Neural cell (in vitro differentiated cells): ENCODE data around the gene PSMG3. TPM values are rescaled to one million over a fixed set of nuclear protein-coding genes. Genes with fewer than 3 reads are reported as not detected.

Experiments
- H2AFZ ChIP-seq: fragments of 200-600, 300-800 bp; sonication (generic), shearing (Covaris generic); 2 replicates; pipeline ENCODE4 v1.6.0; 2014; ENCODE audit warnings: low read depth, mild to moderate bottlenecking, antibody characterized with exemption, low read length, moderate library complexity
- H3F3A ChIP-seq: fragments of 200-600 bp; shearing (Covaris generic); 2 replicates; pipeline ENCODE4 v1.6.1; 2016; ENCODE audit warnings: mild to moderate bottlenecking, moderate library complexity, mixed read lengths, antibody characterized with exemption, low read length; ENCODE audit not compliant: insufficient read depth, poor library complexity, severe bottlenecking
- H3K27ac ChIP-seq: fragments of 200-600, 300-800 bp; sonication (generic), shearing (Covaris generic); 2 replicates; pipeline ENCODE4 v1.5.1; 2014; ENCODE audit warnings: mild to moderate bottlenecking, low read length, moderate library complexity
- H3K27me3 ChIP-seq: fragments of 300-800, 200-600 bp; sonication (generic), shearing (Covaris generic); 2 replicates; pipeline ENCODE4 v1.6.0; 2014; ENCODE audit warnings: mild to moderate bottlenecking, low read depth, low read length, moderate library complexity; ENCODE audit not compliant: insufficient read depth
- H3K36me3 ChIP-seq: fragments of 300-800, 200-600 bp; sonication (generic), shearing (Covaris generic); 2 replicates; pipeline ENCODE4 v1.5.1; 2014; ENCODE audit warnings: mild to moderate bottlenecking, antibody characterized with exemption, low read length, moderate library complexity; ENCODE audit not compliant: insufficient read depth
- H3K4me2 ChIP-seq: fragments of 300-800, 200-600 bp; sonication (generic), shearing (Covaris generic); 2 replicates; pipeline ENCODE4 v1.6.0; 2014; ENCODE audit warnings: mild to moderate bottlenecking, low read length
- H3K4me3 ChIP-seq: fragments of 300-800, 200-600 bp; sonication (generic), shearing (Covaris generic); 2 replicates; pipeline ENCODE4 v1.5.1; 2014; ENCODE audit warnings: mild to moderate bottlenecking, low read length, moderate library complexity
- H3K79me2 ChIP-seq: fragments of 200-600 bp; shearing (Covaris generic); replicated peaks from 2 replicates; pipeline ENCODE4 v1.6.0; 2014; ENCODE audit warnings: mild to moderate bottlenecking, low read length, moderate library complexity; ENCODE audit not compliant: insufficient read depth
- H3K9ac ChIP-seq: fragments of 300-800, 200-600 bp; sonication (generic), shearing (Covaris generic); 2 replicates; pipeline ENCODE4 v1.6.1; 2016; ENCODE audit warnings: mild to moderate bottlenecking, low read length, mixed read lengths
- H3K9me2 ChIP-seq: fragments of 200-600 bp; shearing (Covaris generic); 2 replicates; pipeline ENCODE4 v1.6.1; 2016; ENCODE audit warnings: mild to moderate bottlenecking, low read length, mixed read lengths; ENCODE audit not compliant: insufficient read depth
- H3K9me3 ChIP-seq: fragments of 200-600, 300-800 bp; sonication (generic), shearing (Covaris generic); 2 replicates; pipeline ENCODE4 v1.6.1; 2016; ENCODE audit warnings: mild to moderate bottlenecking, mixed run types, low read length, moderate library complexity, mixed read lengths
- H4K20me1 ChIP-seq: fragments of 200-600 bp; shearing (Covaris generic); 2 replicates; pipeline ENCODE4 v1.6.1; 2016; ENCODE audit warnings: mild to moderate bottlenecking, mixed run types; ENCODE audit not compliant: insufficient read depth
- EP300 ChIP-seq: fragments of 450-650 bp; conservative IDR thresholded peaks from 2 replicates; pipeline ENCODE4 v1.6.1; 2014; ENCODE audit warnings: antibody characterized with exemption, mild to moderate bottlenecking, moderate library complexity; ENCODE audit not compliant: poor library complexity, severe bottlenecking
- EZH2 ChIP-seq: fragments of 200-600, 300-800 bp; shearing (Covaris generic), sonication (generic); IDR thresholded peaks from 2 replicates; pipeline ENCODE4 v1.6.1; 2014; ENCODE audit warnings: antibody characterized with exemption, low read length, borderline replicate concordance, mild to moderate bottlenecking; ENCODE audit not compliant: insufficient read depth, poor library complexity, severe bottlenecking
- MXI1 ChIP-seq: fragments of 450-650 bp; conservative IDR thresholded peaks from 2 replicates; pipeline ENCODE4 v1.6.1; 2014; ENCODE audit warnings: antibody characterized with exemption, mild to moderate bottlenecking; ENCODE audit not compliant: poor library complexity, severe bottlenecking
- POLR2AphosphoS5 ChIP-seq: IDR thresholded peaks from 2 replicates; pipeline ENCODE4 v1.6.1; 2012
- RAD21 ChIP-seq: fragments of 450-650 bp; conservative IDR thresholded peaks from 2 replicates; pipeline ENCODE4 v1.6.1; 2014; ENCODE audit warnings: antibody characterized with exemption, mild to moderate bottlenecking, moderate library complexity
- REST ChIP-seq: IDR thresholded peaks from 2 replicates; pipeline ENCODE4 v1.6.1; 2012; ENCODE audit warnings: borderline replicate concordance
- SMC3 ChIP-seq: fragments of 450-650 bp; conservative IDR thresholded peaks from 2 replicates; pipeline ENCODE4 v1.6.1; 2014; ENCODE audit warnings: antibody characterized with exemption, mild to moderate bottlenecking, moderate library complexity; ENCODE audit not compliant: poor library complexity
- TAF1 ChIP-seq: IDR thresholded peaks from 2 replicates; pipeline ENCODE4 v1.6.1; 2012; ENCODE audit warnings: low read depth
- polyA plus RNA-seq: library from polyadenylated mRNA; depleted of rRNA; stranded (reverse); fragments of >200 nt; gene quantifications from 2 replicates; pipeline ENCODE4 v1.2.3, GENCODE V29; 2014
- TF ChIP-seq, protein P1 (sequence below): fragments of 450-650 bp; IDR thresholded peaks from 2 replicates; pipeline ENCODE4 v1.5.1; 2014; ENCODE audit warnings: antibody characterized with exemption, mild to moderate bottlenecking, moderate library complexity; ENCODE audit not compliant: poor library complexity, severe bottlenecking

The PSMG3 gene
- polyA plus RNA-seq, 1 donor from 2014 or later = 50.6 TPM

- H3K9me3 ChIP-seq = no peaks in the 10 kb centered on the region
- H3K9ac ChIP-seq = no peak overlapping the region
- H3K4me2 ChIP-seq = no peak overlapping the region
- no peaks in the 10 kb centered on the region for H3K9me2 ChIP-seq
- H3K27me3 ChIP-seq = no peaks in the 10 kb centered on the region
- no peak overlapping the region for H3K4me3 ChIP-seq
- no peaks in the 10 kb centered on the region for H3K36me3 ChIP-seq
- H3K79me2 ChIP-seq = no peaks in the 10 kb centered on the region
- H4K20me1 ChIP-seq = no peaks in the 10 kb centered on the region
- H2AFZ ChIP-seq = no peak overlapping the region
- TF ChIP-seq RAD21 (peak; percentile 94), POLR2AphosphoS5 (no peak), SMC3 (peak; percentile 87)
- TF ChIP-seq, protein P1, sequence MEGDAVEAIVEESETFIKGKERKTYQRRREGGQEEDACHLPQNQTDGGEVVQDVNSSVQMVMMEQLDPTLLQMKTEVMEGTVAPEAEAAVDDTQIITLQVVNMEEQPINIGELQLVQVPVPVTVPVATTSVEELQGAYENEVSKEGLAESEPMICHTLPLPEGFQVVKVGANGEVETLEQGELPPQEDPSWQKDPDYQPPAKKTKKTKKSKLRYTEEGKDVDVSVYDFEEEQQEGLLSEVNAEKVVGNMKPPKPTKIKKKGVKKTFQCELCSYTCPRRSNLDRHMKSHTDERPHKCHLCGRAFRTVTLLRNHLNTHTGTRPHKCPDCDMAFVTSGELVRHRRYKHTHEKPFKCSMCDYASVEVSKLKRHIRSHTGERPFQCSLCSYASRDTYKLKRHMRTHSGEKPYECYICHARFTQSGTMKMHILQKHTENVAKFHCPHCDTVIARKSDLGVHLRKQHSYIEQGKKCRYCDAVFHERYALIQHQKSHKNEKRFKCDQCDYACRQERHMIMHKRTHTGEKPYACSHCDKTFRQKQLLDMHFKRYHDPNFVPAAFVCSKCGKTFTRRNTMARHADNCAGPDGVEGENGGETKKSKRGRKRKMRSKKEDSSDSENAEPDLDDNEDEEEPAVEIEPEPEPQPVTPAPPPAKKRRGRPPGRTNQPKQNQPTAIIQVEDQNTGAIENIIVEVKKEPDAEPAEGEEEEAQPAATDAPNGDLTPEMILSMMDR = peak; percentile 90
- no peaks in the 10 kb centered on the region for H3F3A ChIP-seq
- no peak overlapping the region for H3K27ac ChIP-seq
Observed at GRCh38 chr7:1579481-1580421, 9.9 kb upstream of the PSMG3 start.

GRCh38 chr7:1578513-1578912, 8.7 kb upstream of the PSMG3 start:
- H2AFZ ChIP-seq = no peak overlapping the region
- H3K9me2 ChIP-seq = no peaks in the 10 kb centered on the region
- H3K4me3 ChIP-seq = no peak overlapping the region
- no peak for TF ChIP-seq EP300
- TF ChIP-seq, protein P1 = no peak
- TF ChIP-seq SMC3 = no peak
- no peak for TF ChIP-seq MXI1
- no peak for TF ChIP-seq EZH2
- no peak for TF ChIP-seq TAF1
- TF ChIP-seq POLR2AphosphoS5 = no peak
- TF ChIP-seq REST = no peak
- no peak for TF ChIP-seq RAD21
- no peaks in the 10 kb centered on the region for H3K79me2 ChIP-seq
- no peaks in the 10 kb centered on the region for H4K20me1 ChIP-seq
- no peak overlapping the region for H3K9ac ChIP-seq
- H3F3A ChIP-seq = no peaks in the 10 kb centered on the region
- no peaks in the 10 kb centered on the region for H3K27me3 ChIP-seq
- no peaks in the 10 kb centered on the region for H3K9me3 ChIP-seq
- no peak overlapping the region for H3K4me2 ChIP-seq
- H3K27ac ChIP-seq = no peak overlapping the region
- no peaks in the 10 kb centered on the region for H3K36me3 ChIP-seq
